ENCODE data around the gene NRDE2. TPM values are rescaled to one million over a fixed set of nuclear protein-coding genes. Genes with fewer than 3 reads are reported as not detected.
A peak's percentile ranks its signal among the peaks of the same experiment; 100 is the strongest.

Gene NRDE2
- total RNA-seq, 4 donors from 2014 or later, result 7.5 to 18.3 (median 10.2) TPM

- H3K4me3 ChIP-seq (ENCODE audit: low read depth, poor library complexity, severe bottlenecking), result no peak overlapping the region
- WGBS, 2 donors, result 92 to 94% methylated on average over 35 of the region's 35 CpGs
- DNase-seq (ENCODE audit: low spot score in 2 of 2), result peak in 1 of 2 donors; percentile 78
- intact Hi-C loops (cut with DNase I; ENCODE audit: low total_unique reads), result no loop called here
- TF ChIP-seq CTCF (IDR thresholded peaks at IDR 0.05), result no peak
- no peak for TF ChIP-seq POLR2A (IDR thresholded peaks at IDR 0.05)
Measured at GRCh38 chr14:90278199-90279175, 53.3 kb downstream of the NRDE2 start.

- no peak for TF ChIP-seq CTCF (IDR thresholded peaks at IDR 0.05)
- TF ChIP-seq POLR2A (IDR thresholded peaks at IDR 0.05), result no peak
- intact Hi-C loops (cut with DNase I; ENCODE audit: low total_unique reads), result no loop called here
- peak in 1 of 2 donors; percentile 72 for DNase-seq (ENCODE audit: low spot score in 2 of 2)
- no peak overlapping the region for H3K4me3 ChIP-seq (ENCODE audit: low read depth, poor library complexity, severe bottlenecking)
- 92 to 94% methylated on average over 16 to 22 of the region's 24 CpGs for WGBS, 2 donors
Measured at GRCh38 chr14:90277581-90278198, 54.1 kb downstream of the NRDE2 start.

GRCh38 chr14:90276646-90277367, 54.9 kb downstream of the NRDE2 start:
- intact Hi-C loops (cut with DNase I; ENCODE audit: low total_unique reads), result no loop called here
- peak in 1 of 2 donors; percentile 75 for DNase-seq (ENCODE audit: low spot score in 2 of 2)
- no peak overlapping the region for H3K4me3 ChIP-seq (ENCODE audit: low read depth, poor library complexity, severe bottlenecking)
- 83 to 88% methylated on average over 18 of the region's 18 CpGs for WGBS, 2 donors
- TF ChIP-seq POLR2A (IDR thresholded peaks at IDR 0.05) (no peak), CTCF (IDR thresholded peaks at IDR 0.05) (no peak)

- H3K4me3 ChIP-seq (ENCODE audit: low read depth, poor library complexity, severe bottlenecking), result no peak overlapping the region
- WGBS, 2 donors, result 80 to 84% methylated on average over 8 of the region's 8 CpGs
- TF ChIP-seq CTCF (IDR thresholded peaks at IDR 0.05), result no peak
- intact Hi-C loops (cut with DNase I; ENCODE audit: low total_unique reads), result no loop called here
- peak in 1 of 2 donors; percentile 77 for DNase-seq (ENCODE audit: low spot score in 2 of 2)
Measured at GRCh38 chr14:90275820-90276219, 55.9 kb downstream of the NRDE2 start.

GRCh38 chr14:90275458-90275814, 56.3 kb downstream of the NRDE2 start:
- no peak overlapping the region for H3K4me3 ChIP-seq (ENCODE audit: low read depth, poor library complexity, severe bottlenecking)
- peak in 1 of 2 donors; percentile 74 for DNase-seq (ENCODE audit: low spot score in 2 of 2)
- 77 to 79% methylated on average over 9 of the region's 9 CpGs for WGBS, 2 donors
- no peak for TF ChIP-seq POLR2A (IDR thresholded peaks at IDR 0.05)
- TF ChIP-seq CTCF (IDR thresholded peaks at IDR 0.05), result no peak
- intact Hi-C loops (cut with DNase I; ENCODE audit: low total_unique reads), result no loop called here
